ENCODE results near the gene THY1. TPM values are rescaled to one million over a fixed set of nuclear protein-coding genes. Genes with fewer than 3 reads are reported as not detected.

THY1 gene
- total RNA-seq, 3 donors from 2014 or later, result 2.8 to 32.5 (median 28.3) TPM

DNA sequence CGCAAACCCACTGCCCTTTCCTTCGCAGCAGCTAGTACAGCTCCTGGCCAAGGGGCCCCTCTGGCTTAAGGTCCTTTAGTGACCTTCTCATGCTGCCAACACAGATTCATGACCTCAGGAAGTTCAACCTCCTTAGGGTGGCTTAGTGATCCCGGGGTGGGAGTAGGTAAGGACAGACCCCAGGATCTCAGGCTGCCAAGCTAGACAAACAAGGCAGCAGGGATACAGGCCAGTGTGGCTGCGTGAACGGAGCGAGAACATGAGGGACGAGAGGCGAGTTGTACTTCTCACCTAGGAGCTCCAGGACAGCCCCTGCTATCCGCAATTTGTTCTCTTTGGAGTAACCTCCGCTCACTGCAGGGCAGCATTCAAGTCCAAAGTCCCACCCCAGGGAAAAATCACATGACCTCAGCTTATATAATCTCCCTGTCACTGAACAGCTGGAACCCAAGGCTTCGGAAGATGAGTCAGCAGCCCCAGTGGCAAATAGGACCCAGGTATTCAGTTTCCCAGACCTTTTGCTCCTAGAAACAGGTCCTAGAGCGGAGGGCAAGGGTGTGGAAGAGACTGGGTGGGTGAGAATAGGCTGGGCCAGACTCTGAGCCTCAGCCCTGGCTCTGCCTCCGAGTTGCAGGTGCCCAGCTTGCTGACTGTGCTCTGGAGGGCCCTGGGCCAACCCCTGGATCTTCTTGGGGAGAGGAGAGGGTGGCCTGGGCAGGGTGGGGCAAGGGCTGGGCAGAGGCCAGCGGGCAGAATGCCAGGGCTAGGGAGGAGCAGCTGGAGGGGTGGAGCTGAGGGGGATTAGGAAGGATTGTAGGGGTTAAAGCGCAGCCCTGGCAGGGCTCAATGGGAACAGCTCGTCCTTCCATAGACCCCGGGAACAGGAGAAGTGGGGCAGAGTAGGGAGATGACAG, 54.6 kb downstream of the THY1 start:
- DNase-seq (peak; percentile 84 to 93 (median 92)), ATAC-seq (peak; percentile 75)
- Histone ChIP-seq H3K9me3 (no peaks in the 10 kb centered on the region), H3K4me1 (ENCODE audit: low read depth) (peaks cover 51% of the 10 kb centered on the region), H3K4me3 (no peak overlapping the region), H3K36me3 (ENCODE audit: low read depth) (no peaks in the 10 kb centered on the region)
- TF ChIP-seq, protein P1, sequence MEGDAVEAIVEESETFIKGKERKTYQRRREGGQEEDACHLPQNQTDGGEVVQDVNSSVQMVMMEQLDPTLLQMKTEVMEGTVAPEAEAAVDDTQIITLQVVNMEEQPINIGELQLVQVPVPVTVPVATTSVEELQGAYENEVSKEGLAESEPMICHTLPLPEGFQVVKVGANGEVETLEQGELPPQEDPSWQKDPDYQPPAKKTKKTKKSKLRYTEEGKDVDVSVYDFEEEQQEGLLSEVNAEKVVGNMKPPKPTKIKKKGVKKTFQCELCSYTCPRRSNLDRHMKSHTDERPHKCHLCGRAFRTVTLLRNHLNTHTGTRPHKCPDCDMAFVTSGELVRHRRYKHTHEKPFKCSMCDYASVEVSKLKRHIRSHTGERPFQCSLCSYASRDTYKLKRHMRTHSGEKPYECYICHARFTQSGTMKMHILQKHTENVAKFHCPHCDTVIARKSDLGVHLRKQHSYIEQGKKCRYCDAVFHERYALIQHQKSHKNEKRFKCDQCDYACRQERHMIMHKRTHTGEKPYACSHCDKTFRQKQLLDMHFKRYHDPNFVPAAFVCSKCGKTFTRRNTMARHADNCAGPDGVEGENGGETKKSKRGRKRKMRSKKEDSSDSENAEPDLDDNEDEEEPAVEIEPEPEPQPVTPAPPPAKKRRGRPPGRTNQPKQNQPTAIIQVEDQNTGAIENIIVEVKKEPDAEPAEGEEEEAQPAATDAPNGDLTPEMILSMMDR (IDR thresholded peaks at IDR 0.05), result no peak
- intact Hi-C loops (cut with DNase I, micrococcal nuclease), result no loop called here

DNA sequence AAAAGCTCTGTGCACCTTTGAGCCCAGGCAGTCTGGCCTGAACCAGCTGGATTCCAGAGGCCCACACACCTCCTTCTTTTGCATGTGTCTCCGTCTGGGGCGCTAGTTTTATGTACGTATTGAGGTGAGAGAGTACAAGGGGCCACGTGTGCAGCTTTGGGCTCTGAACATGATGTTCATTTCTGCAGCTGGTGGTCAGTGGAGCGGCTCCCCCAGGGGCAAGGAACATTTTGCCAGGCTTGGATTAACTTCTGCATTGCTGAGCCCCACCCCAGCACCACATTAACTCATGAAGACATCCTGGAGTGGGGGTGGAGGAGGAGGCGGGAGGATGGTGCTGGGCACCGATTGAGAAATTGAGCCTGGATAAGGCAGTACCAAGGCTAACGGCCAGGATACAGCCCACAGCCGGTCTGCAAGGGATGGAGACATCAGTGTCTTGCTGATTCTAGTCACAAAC, 55.3 kb downstream of the THY1 start:
- intact Hi-C loops (cut with DNase I, micrococcal nuclease), result no loop called here
- no peaks in the 10 kb centered on the region for H3K36me3 ChIP-seq (ENCODE audit: low read depth)
- DNase-seq (peak in 2 of 3 donors; percentile 53 to 60), ATAC-seq (no peak)
- no peaks in the 10 kb centered on the region for H3K9me3 ChIP-seq
- TF ChIP-seq, protein P1 (IDR thresholded peaks at IDR 0.05), result no peak
- no peak overlapping the region for H3K4me3 ChIP-seq
- peaks cover 51% of the 10 kb centered on the region for H3K4me1 ChIP-seq (ENCODE audit: low read depth)

Other genes with a start within 250 kb of the THY1 start
- gene NHERF4, start 237.7 kb downstream of the THY1 start, total RNA-seq, result 100 to 1,000 TPM in 1 of 3 donors, 10 to 100 TPM in 2; 52.9 to 151 (median 75.8) TPM
- gene CBL, start 216.8 kb downstream of the THY1 start, total RNA-seq, result 10 to 100 TPM; 11.0 to 24.4 (median 13.1) TPM
- 100 to 1,000 TPM in 1 of 3 donors, 10 to 100 TPM in 1, 1 to 10 TPM in 1; 9.7 to 186 (median 32.5) TPM for gene MCAM, start 106.0 kb downstream of the THY1 start, total RNA-seq
- gene RNF26, start 88.6 kb downstream of the THY1 start, total RNA-seq, result 10 to 100 TPM; 20.7 to 24.7 (median 23.7) TPM
- gene C1QTNF5, start 82.3 kb downstream of the THY1 start, total RNA-seq, result 10 to 100 TPM in 1 of 3 donors, 1 to 10 TPM in 2; 5.1 to 13.9 (median 9.3) TPM
- not detected for gene MFRP, start 76.5 kb downstream of the THY1 start, total RNA-seq
- 10 to 100 TPM; 16.9 to 84.3 (median 26.7) TPM for gene USP2, start 41.5 kb downstream of the THY1 start, total RNA-seq